PC-3 (cell line): Measurements from ENCODE around the gene DPYSL4.

Experiments used
- EZH2 ChIP-seq: fragments of 300-600 bp; sonication (generic); IDR thresholded peaks from one replicate; pipeline ENCODE4 v1.6.1; 2017; ENCODE audit warnings: antibody characterized with exemption, mild to moderate bottlenecking, low read length; ENCODE audit not compliant: unreplicated experiment
- EZH2phosphoT487 ChIP-seq: fragments of 300-600 bp; sonication (generic); IDR thresholded peaks from 2 replicates; pipeline ENCODE4 v1.6.1; 2018; ENCODE audit warnings: mild to moderate bottlenecking, antibody characterized with exemption, low read length, borderline replicate concordance
- TF ChIP-seq, protein P1 (sequence below): fragments of 300-600 bp; sonication (generic); conservative IDR thresholded peaks from 2 replicates; pipeline ENCODE4 v1.5.1; 2017; ENCODE audit warnings: antibody characterized with exemption, low read depth, mild to moderate bottlenecking, low read length

DNA sequence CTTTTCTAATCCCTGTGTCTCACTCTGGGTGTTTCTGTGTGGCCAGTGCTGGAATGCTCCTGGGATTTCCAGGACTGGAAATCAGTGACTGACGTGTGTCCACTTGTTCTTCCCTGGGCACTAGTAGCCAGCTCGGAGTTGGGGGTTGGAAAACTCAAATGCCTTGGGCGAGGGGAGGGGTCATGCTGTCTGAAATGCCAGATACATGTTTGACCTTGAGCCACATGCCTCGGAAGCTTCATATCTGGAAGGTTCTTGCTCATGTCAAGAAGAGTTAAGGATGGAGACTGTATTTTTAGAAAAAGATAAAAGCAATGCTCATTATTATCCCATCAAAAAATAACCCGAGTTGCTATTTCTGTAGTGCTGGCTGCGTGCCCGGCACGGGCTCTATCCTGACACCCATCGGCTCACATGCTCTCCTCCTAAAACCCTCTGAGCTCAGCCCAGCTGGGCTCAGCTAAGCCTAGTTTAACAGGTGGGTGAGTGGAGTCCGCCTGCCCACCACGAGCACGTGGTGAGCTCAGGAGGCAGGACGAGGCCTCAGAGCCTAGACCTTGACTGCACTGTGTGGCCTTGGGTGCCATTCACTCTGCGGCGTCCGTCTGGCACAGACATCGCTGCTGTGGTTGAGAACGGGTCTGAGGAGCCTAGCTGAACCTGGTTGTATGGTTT is 6.4 kb downstream of the DPYSL4 start:
- TF ChIP-seq, protein P1, sequence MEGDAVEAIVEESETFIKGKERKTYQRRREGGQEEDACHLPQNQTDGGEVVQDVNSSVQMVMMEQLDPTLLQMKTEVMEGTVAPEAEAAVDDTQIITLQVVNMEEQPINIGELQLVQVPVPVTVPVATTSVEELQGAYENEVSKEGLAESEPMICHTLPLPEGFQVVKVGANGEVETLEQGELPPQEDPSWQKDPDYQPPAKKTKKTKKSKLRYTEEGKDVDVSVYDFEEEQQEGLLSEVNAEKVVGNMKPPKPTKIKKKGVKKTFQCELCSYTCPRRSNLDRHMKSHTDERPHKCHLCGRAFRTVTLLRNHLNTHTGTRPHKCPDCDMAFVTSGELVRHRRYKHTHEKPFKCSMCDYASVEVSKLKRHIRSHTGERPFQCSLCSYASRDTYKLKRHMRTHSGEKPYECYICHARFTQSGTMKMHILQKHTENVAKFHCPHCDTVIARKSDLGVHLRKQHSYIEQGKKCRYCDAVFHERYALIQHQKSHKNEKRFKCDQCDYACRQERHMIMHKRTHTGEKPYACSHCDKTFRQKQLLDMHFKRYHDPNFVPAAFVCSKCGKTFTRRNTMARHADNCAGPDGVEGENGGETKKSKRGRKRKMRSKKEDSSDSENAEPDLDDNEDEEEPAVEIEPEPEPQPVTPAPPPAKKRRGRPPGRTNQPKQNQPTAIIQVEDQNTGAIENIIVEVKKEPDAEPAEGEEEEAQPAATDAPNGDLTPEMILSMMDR: no peak
- TF ChIP-seq EZH2phosphoT487: no peak
- TF ChIP-seq EZH2: no peak
